Measurements from ENCODE around the gene RAB7B.

The RAB7B gene

GRCh38 chr1:205948886-205949285 lies 54.3 kb downstream of the RAB7B start:
- DNase-seq (ENCODE audit: low read depth), result no peak

GRCh38 chr1:205948039-205948438 lies 55.2 kb downstream of the RAB7B start:
- DNase-seq (ENCODE audit: low read depth), result no peak

GRCh38 chr1:205947024-205947423 lies 56.2 kb downstream of the RAB7B start:
- no peak for DNase-seq (ENCODE audit: low read depth)

- no peak for DNase-seq (ENCODE audit: low read depth)
These were observed 58.1 kb downstream of the RAB7B start for GRCh38 chr1:205945069-205945468.

- DNase-seq (ENCODE audit: low read depth), result no peak
These were observed 58.7 kb downstream of the RAB7B start for GRCh38 chr1:205944525-205944924.

- DNase-seq (ENCODE audit: low read depth), result no peak
These were observed 60.0 kb downstream of the RAB7B start, which contains the start of gene SLC26A9 for GRCh38 chr1:205943245-205943644. Gene SLC26A9, minus strand, starts transcription at chr1:205943456. Its CDS starts 7,636 bp downstream, at chr1:205935820.

GRCh38 chr1:205942631-205943159 lies 60.5 kb downstream of the RAB7B start:
- DNase-seq (ENCODE audit: low read depth), result no peak

GRCh38 chr1:205940710-205941109 lies 62.5 kb downstream of the RAB7B start:
- DNase-seq (ENCODE audit: low read depth), result no peak

GRCh38 chr1:205939690-205940330 lies 63.4 kb downstream of the RAB7B start:
- DNase-seq (ENCODE audit: low read depth), result no peak

GRCh38 chr1:205938682-205939081 lies 64.5 kb downstream of the RAB7B start:
- DNase-seq (ENCODE audit: low read depth), result no peak

- no peak for DNase-seq (ENCODE audit: low read depth)
These were observed 66.2 kb downstream of the RAB7B start for GRCh38 chr1:205936846-205937586.

- DNase-seq (ENCODE audit: low read depth), result no peak
These were observed 66.9 kb downstream of the RAB7B start for GRCh38 chr1:205936311-205936710.

- DNase-seq (ENCODE audit: low read depth), result no peak
These were observed 67.3 kb downstream of the RAB7B start for GRCh38 chr1:205935869-205936268.

GRCh38 chr1:205934788-205935187 lies 68.4 kb downstream of the RAB7B start:
- DNase-seq (ENCODE audit: low read depth), result no peak

- DNase-seq (ENCODE audit: low read depth), result no peak
These were observed 69.2 kb downstream of the RAB7B start for GRCh38 chr1:205933671-205934618.

- no peak for DNase-seq (ENCODE audit: low read depth)
These were observed 70.4 kb downstream of the RAB7B start for GRCh38 chr1:205932776-205933175.

GRCh38 chr1:205930799-205931281 lies 72.4 kb downstream of the RAB7B start:
- DNase-seq (ENCODE audit: low read depth), result no peak

- DNase-seq (ENCODE audit: low read depth), result no peak
These were observed 73.0 kb downstream of the RAB7B start for GRCh38 chr1:205930195-205930577.

GRCh38 chr1:205929496-205930194 lies 73.5 kb downstream of the RAB7B start:
- DNase-seq (ENCODE audit: low read depth), result no peak

- no peak for DNase-seq (ENCODE audit: low read depth)
These were observed 74.9 kb downstream of the RAB7B start for GRCh38 chr1:205928317-205928716.

GRCh38 chr1:205927676-205928075 lies 75.5 kb downstream of the RAB7B start:
- DNase-seq (ENCODE audit: low read depth), result no peak

All from stimulated activated CD8-positive, alpha-beta memory T cell treated with anti-CD3 and anti-CD28 coated beads, Interleukin-15, amount 100 ng/mL, for 1 hour (primary cell).